Astrocyte of the cerebellum (primary cell): ENCODE results near the gene CYYR1.

Experiments
- DNase-seq: peaks from one replicate; pipeline ENCODE4 v3.0.0-alpha.2; 2011; ENCODE audit warnings: low read depth
- H3K4me3 ChIP-seq: 2 replicates; pipeline ENCODE4 v1.5.1; 2011; ENCODE audit warnings: mild to moderate bottlenecking, low read depth, low read length, moderate library complexity
- CTCF ChIP-seq: IDR thresholded peaks from 2 replicates; pipeline ENCODE4 v1.5.1; 2012; ENCODE audit warnings: low read length, low read depth, moderate library complexity, mild to moderate bottlenecking; ENCODE audit errors: missing control alignments
- in situ Hi-C: cut with HindIII; loops from 2 replicates; pipeline ENCODE4 v1.10.0; 2017; ENCODE audit warnings: low sequenced_read_pairs

The CYYR1 gene

GRCh38 chr21:26453267-26453666 lies 119.8 kb downstream of the CYYR1 start:
- no peak for DNase-seq
- no peak for TF ChIP-seq CTCF
- H3K4me3 ChIP-seq: no peak overlapping the region
- in situ Hi-C loops: no loop called here

- H3K4me3 ChIP-seq: no peak overlapping the region
- no peak for TF ChIP-seq CTCF
- in situ Hi-C loops: no loop called here
- no peak for DNase-seq
Observed at GRCh38 chr21:26451081-26451740, 121.9 kb downstream of the CYYR1 start.

- in situ Hi-C loops: no loop called here
- no peak for DNase-seq
- H3K4me3 ChIP-seq: no peak overlapping the region
- TF ChIP-seq CTCF: no peak
Observed at GRCh38 chr21:26449161-26449560, 123.9 kb downstream of the CYYR1 start.

GRCh38 chr21:26448751-26449150 lies 124.3 kb downstream of the CYYR1 start:
- TF ChIP-seq CTCF: no peak
- in situ Hi-C loops: no loop called here
- DNase-seq: no peak
- H3K4me3 ChIP-seq: no peak overlapping the region

- no peak for TF ChIP-seq CTCF
- no peak for DNase-seq
- H3K4me3 ChIP-seq: no peak overlapping the region
- in situ Hi-C loops: no loop called here
Observed at GRCh38 chr21:26447932-26448475, 125.1 kb downstream of the CYYR1 start.

GRCh38 chr21:26445440-26445839 lies 127.6 kb downstream of the CYYR1 start:
- peak; percentile 47 for DNase-seq
- no peak overlapping the region for H3K4me3 ChIP-seq
- in situ Hi-C loops: no loop called here
- no peak for TF ChIP-seq CTCF
